GM19193 (cell line): ENCODE results near the gene IGFL4.

Source experiments
- POLR2A ChIP-seq: IDR thresholded peaks from 4 replicates; pipeline ENCODE4 v1.6.1; 2011; ENCODE audit not compliant: insufficient read depth, insufficient read length; ENCODE audit errors: extremely low read depth

The IGFL4 gene

DNA sequence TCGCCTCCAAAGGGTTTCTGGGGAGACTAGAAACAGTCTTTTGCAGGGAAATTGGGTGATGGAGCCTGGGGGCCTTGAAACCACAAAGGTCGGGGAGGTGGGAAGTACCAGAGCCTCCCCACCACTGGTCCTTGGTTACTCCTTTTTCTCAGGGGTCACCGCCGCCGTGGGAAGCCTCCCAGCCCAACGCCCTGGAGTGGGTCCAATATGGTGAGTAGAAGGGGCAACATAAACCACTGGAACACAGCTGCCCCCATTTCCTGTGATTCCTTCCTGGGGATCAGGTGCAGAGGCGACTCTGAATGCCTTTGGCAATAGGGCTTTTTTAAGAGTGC is 23.7 kb downstream of the IGFL4 start:
- TF ChIP-seq POLR2A: no peak

DNA sequence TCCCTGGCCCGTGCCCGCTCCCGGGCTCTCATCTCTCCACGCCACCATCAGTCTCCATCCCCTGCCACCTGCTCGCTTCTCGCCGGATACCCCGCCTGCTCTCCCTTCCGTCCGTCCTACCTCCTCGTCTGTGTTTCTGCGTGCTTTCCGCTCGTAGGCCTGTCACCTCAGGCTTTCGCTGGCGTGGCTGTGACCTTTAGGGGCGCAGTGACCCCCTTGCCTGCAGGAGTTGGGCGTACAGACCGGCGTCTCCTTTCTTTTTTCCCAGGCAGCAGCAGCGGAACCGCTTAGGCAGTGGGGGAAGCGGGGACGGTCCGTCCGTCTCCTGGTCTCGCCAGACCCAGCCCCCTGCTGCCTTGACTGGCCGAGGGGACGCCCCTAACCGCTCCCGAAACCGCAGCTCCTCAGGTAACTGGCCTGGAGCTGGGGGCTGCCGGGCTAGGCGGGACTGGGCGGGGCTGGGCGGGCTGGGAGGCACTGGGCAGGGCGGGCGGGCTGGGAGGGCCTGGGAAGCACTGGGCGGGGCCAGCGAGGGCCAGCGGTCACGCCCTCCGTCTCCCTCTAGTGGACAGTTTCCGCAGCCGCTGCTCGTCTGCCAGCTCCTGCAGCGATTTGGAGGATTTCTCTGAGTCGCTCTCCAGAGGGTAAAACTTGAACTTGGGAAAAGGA is 24.2 kb downstream of the IGFL4 start:
- no peak for TF ChIP-seq POLR2A

GRCh38 chr19:46015687-46016425 is 24.9 kb downstream of the IGFL4 start:
- no peak for TF ChIP-seq POLR2A

DNA sequence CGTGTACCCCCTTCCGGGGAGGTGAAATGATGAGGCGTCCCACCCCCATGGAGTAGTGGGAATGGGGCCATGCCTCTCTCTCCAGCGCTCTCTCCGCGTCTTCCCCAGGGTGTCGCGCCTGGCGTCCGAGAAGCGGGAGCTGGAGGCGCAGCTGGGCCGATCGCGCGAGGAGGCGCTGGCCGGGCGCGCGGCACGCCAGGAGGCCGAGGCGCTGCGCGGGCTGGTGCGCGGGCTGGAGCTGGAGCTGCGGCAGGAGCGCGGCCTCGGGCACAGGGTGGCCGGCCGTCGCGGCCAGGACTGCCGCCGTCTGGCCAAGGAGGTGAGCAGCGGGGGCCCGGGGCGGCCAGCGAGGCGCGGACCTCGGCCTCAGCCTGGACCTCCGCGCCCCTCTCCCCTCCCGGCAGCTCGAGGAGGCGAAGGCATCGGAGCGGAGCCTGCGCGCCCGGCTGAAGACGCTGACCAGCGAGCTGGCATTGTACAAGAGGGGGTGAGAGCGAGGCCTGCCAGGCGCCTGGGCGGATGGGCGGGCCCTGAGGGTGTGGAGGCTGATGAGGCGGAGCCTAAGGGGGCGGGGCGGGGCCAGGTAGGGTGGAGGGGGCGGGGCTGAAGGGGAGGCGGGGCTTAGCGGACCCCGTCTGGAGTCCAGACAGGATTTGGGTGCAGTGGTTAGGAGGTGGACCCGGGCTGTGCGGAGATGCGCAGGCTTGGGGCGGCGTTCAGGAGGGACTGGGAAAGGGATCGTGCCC is 25.7 kb downstream of the IGFL4 start:
- TF ChIP-seq POLR2A: no peak

DNA sequence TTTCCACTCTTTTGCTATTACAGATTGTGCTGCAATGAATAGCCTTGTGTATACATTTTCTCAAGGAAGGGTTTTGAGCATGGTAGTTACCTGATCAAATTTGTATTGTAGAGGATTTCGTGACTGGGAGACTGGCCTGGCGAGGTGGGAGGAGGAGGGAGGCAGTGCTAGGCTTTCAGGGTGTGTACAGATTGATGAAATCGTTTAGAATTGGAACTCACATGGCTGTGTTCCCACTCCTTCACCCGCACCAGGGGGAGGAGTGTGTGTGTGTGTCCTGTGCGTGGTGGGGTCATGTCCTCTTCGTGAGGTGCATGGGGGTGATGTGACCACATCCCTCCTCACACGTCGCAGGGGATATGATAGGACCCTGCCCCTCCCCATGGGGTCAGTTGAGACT is 26.3 kb downstream of the IGFL4 start:
- no peak for TF ChIP-seq POLR2A

GRCh38 chr19:46009530-46010510 is 31.0 kb downstream of the IGFL4 start:
- no peak for TF ChIP-seq POLR2A

- TF ChIP-seq POLR2A: no peak
Observed at GRCh38 chr19:46006411-46006810, 34.4 kb downstream of the IGFL4 start.

- no peak for TF ChIP-seq POLR2A
Observed at GRCh38 chr19:46002678-46003275, 38.0 kb downstream of the IGFL4 start.

DNA sequence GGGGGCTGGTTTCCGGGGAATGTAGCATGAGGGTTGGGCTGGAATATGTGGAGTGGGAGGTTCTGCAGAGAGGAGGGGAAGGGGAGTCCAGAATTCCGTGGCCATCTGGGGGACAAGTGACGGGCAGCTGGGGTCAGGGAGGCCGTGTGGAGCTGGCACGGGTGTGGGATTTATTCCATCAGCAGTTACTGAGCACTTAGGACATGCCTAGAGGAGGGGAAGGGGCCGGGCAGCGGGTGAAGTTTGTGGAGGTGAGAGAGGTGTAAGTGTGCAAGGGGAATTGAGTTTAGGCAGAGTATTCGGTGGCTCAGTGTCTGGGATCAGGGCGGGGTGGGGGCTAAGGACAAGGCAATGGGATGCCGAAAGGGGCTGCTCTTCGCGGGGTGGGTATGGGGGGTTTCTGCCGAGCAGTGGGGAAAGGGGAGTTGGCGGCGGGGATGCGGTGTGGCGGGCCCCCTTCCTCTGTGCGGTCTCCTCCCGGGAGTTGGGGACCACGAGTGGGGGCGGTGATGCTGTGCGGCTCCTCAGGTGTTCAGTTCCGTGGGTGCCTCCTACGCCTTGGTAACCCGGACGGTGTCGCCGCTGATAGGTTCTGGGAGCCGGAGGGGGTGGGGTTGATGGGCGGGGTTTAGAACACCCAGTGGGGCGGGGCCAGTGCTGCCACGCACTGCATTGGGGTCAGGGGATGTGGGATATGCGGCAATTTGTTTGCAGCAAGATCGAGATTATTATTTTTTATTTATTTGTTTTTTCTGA is 40.1 kb downstream of the IGFL4 start:
- no peak for TF ChIP-seq POLR2A

GRCh38 chr19:45999653-46000121 is 41.1 kb downstream of the IGFL4 start:
- TF ChIP-seq POLR2A: no peak

DNA sequence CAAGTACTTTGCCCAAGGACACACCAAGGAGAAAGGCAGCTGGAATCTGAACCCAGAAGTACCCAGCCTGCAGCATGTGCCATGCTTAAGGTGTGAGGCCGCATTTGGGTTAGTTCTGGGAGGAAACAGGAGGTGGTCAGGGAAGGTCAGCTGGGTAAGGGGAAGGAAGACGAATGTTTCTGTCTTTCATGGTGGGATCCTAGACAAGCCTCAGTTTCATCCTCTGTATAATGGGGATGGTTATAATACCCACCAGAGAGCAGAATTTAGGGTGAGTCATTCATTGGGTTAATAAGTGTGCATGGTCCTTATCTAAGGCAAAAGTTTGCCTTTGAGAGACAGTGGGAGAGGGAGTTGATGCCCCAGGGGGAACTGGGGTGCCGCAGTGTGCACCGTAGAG is 42.0 kb downstream of the IGFL4 start:
- no peak for TF ChIP-seq POLR2A

- TF ChIP-seq POLR2A: no peak
Observed at GRCh38 chr19:45996933-45997332, 43.9 kb downstream of the IGFL4 start.

DNA sequence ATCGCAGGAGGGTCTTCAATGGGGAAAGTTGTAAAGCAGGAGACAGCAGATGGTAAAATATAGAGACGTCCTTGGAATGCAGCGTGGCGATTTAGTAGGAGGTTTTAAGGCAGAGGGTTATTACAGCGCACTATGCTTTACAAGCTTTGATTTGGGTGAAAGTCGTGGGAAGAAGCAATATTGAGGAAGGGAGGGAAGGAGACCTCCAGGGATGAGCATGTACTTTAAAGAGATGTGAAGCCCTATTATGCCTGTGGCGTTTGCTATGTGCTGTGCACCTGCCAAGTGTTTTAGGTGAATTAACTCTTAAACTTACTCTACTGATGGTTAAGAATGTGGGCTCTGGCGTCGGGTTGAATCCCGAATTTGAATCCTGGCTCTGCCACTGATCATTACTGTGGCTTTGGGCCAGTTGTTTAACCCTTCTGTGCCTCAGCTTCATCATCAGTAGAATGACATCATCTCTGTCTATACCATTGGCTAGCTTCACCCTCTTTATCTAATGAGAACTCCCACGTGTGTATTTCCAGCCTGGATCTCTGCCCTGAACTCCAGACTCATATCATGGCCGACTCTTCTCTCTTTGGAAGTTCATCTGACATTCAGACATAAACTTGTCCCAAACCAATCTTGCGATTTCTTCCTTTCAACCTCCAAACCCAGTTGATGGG is 45.0 kb downstream of the IGFL4 start:
- TF ChIP-seq POLR2A: no peak
